HG03558 (cell line): ENCODE data around the gene FOXO1.

ENCODE experiments used
- ATAC-seq: cut with Tn5 transposase; IDR thresholded peaks from one replicate; pipeline ENCODE4 v1.9.1; 2021; ENCODE audit warnings: moderate number of reproducible peaks; ENCODE audit not compliant: unreplicated experiment; ENCODE audit errors: extremely low read depth

FOXO1 gene

DNA sequence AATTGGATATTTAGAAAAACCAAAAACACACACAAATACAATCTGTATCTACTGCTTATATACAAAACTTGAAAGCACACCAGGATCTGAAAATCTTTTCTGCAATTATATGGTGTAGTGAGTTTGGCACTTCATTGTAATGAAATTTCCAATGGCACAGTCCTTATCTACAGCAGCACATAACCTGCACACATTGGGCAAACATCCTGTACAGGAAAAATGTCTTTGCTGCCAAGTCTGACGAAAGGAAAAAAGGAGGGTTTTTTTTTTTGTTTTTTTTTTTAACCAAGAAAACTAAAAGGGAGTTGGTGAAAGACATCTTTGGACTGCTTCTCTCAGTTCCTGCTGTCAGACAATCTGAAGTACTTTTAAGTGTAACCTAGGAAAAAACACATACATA lies 107.8 kb downstream of the FOXO1 start:
- no peak for ATAC-seq

DNA sequence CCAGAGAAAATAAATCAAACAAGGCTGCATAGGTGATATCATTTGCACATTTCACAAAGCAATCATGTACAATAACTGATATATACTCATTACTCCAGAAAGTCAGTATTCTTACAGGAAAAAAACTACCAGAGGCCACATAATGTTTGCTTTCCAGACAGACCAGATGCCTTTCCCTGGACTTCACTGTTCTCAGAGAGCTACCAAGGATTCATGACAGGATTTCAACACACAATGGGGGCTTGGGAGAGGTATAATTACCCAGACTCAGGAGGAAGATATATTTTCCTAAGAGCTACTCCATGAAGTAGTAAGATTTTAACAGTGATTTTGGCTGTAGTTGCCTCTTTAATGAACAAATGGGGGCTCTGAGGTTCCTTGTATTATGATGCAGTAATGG lies 110.0 kb downstream of the FOXO1 start:
- no peak for ATAC-seq

DNA sequence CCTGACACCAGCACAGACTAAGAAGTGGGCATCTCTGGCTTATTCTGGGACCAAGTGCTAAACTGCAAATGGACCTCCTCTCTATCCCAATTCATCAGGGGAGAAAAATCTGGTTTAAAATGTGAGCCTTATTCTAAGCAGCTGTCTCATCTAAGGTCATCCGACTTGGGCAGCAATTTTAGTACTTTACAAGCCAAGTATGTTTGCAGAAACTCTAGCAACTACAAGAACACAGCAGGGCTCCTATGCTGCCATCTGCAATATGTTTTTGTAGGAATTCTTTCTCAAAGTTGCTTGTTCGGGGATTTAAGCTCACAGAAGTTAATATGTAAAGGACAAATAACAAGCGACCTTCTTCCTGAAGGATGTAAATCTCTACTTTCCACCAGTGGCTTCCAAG lies 113.1 kb downstream of the FOXO1 start:
- no peak for ATAC-seq

DNA sequence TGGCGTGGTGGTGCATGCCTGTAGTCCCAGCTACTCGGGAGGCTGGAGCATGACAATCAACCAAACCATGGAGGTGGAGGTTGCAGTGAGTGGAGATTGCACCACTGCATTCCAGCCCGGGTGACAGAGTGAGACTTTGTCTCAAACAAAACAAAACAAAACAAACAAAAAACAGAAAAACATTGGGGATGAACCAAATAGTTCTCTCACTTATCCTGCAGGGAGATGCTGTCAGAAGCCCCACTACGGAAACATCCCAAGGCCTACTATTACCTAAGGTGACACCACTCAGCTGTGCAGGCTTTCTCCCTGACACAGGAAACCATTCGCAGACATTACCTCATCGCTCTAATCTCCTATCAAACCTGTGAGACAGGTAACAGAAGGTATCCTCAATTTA lies 113.5 kb downstream of the FOXO1 start:
- ATAC-seq = no peak

DNA sequence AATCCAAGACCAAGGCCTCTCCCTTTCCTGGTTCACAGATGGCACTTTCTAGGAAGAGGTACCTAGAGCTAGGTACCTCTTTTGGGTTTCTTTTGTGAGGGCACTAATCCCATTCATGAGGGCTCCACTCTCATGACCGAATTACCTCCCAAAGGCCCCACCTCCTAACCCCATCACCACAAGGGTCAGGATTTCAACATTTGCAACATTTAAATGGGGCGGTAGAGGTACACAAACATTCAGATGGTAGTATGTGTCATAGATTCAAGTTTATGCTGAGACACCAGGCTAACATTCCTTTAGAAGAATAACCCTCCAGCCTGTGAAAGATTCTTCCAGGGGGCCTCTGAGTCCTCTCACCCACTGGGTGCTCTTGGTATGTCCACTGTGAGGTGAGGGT lies 116.3 kb downstream of the FOXO1 start:
- no peak for ATAC-seq

DNA sequence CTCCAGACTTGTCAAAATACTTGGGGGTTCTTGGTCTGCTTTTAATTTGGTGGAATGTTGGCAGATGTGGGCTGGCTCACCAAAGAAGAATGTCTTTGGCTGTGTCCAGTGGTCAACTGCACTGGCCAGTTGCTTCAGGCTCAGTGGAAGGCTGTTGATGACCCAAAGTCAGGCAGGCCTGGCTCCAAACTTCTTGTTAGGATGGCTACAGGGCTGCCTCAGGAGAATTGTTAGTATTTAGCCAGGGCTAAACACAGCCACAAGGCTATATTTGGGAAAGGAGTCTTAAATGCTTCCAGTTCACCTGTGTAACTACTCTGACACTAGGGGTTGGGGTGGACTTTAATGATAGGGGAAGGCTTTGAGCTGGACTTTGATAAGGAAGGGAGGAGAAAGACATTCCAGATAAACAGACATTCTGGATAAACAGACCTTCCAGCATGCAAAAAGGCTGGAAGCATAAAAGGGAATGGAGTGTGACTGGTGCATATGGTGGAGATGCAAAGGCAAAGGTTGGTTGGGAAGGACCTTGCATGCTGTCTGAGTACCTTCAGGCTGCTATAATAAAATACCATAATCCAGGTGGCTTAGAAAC lies 116.8 kb downstream of the FOXO1 start:
- no peak for ATAC-seq

DNA sequence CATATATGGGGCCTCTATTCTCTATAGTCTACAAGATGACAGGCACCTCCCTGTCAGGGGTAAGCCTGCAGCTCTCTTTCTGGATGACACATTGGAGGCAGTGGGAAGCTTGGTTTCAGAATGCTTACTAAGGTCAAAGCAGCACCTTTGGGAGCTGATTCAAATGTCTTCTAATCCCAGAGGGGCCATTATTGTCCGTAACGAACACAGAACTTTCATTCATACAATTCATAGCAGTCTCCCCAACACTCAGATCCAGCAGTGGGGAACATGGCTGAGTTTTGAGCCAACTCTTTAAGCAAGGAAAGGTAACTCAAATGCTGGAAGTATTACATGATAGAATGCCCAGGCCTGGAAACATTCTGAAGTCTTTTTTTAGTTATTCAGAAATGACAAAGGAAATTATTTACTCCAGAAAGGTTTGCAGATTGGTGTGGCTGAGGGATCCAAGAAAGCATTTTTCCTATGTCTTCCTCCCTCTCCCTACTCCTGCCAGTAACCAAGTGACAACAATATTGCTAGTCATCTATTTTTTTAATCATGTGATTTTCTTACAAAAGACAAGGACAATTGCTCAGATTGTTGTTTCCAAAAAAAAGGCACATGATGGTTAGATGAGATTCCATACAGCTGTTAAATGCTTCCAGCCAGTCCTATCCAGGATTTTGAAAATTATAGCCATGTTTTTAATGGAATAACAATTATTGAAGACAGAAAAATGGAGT lies 118.7 kb downstream of the FOXO1 start:
- ATAC-seq = no peak

DNA sequence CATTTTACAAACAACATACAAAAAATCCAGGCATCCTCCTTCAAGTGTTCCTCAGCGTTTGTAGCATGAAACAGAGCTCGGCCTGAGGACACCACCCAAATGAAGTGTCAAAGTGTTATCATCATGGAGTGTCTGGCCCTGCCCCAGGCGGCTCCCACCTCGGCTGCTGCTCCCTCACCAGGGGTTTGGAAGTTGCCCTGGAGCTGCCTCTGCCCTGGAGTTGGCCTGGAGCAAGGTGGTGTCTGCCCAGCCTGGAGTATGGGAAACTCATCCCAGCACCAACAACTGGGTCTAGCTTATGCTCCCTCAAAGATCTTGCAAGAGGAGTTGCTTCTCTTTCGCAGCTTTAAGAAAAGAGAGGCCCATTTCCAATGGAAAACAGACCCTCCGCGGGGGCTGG lies 120.4 kb downstream of the FOXO1 start:
- no peak for ATAC-seq

DNA sequence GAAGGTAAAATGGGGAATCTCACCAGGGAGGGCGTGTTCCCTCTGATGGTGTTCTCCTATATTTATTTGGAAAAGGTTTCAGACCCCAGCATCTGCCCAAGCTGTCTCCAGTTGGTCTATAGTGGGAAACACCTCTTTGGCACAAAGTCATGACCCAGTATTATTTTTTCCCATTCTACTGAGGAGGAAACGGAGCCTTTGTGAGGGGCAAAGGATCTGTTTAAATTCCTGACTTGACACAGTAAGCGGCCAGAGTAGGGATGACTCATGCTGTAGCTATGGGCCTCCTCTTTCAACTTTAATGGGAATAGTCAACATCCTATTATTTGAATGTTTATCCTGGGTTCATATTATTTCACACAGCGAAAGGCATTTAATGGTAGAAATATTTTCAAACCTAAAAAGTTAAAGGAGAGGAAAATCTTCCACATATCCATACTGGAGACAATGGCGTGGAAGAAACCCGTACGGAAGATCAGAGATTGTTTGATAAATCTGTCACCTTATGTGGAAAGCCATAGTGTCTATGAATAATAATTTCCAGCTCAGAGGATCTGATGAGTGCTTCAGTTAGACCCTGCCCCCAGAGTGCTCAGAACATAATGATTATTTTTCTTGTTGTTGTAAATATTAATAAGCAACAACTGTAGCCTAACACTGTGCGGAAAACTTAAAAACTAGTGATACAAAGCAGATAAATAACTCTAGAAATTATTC lies 126.0 kb downstream of the FOXO1 start:
- ATAC-seq = no peak

DNA sequence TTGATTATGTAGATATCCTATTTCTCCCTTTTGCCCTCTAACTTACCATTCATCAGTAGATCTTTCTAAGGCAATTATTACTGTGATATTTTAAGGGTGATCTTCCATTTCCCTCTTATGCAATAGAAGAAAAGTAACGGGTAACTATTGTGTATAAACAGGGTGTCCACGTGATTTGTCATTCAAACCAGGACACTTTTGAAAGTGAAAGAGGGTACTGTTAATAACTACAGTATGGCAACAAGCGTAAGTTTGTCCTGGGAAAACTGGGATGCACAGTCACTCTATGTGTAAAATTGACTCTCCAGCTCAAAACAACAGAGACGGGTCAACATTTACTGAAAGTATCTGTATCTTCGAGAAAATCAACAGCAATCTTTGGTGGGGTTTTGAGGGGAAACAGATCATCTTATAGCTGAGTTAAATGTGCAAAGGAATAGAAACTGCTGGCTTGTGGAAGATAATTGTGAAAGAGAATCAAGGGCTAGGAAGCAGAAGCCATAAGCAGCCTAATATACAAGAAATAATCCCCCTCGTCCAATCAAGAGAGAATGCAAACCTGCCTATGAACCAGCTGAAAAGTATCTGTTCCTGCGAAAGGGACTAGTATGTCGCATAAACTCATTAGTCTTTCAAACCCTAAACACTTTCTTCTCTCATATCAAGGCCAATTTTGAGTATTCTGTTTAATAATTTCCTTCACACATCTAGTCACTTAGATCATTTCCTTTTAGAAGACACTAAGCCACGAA lies 126.7 kb downstream of the FOXO1 start:
- ATAC-seq = no peak

DNA sequence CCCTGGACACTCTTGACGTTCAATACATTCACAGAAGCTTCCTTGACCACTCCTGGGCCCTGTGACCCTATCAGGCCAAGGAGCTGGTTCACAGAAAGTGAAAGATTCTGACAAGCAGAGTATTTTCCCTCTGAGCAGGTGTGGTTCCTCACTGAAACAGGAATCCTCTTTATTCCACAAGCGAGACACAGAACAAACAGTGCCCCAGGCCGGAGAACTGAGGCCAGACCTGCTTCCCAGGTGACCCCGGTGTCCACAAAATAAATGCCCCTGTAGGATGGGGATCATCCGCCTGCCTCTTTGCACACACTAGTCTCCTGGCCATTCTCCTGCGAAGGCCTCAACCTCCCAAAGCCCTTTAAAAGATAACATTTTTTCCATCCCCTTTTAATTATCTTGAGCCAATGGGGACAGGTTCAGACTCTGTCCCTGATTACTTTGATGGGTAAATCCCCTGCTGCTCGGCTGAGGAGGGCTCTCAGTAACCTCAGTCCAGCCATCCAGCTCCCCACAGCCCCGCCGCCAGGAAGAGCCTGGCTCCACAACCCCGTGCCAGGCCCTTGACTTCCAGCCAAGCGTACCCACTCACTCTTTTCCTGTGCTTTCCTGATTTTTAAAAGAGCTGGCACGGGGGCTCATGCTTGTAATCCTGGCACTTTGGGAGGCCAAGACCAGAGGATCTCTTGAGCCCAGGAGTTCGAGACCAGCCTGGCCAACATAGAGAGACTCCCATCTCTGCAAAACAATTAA lies 129.1 kb downstream of the FOXO1 start:
- ATAC-seq = no peak

DNA sequence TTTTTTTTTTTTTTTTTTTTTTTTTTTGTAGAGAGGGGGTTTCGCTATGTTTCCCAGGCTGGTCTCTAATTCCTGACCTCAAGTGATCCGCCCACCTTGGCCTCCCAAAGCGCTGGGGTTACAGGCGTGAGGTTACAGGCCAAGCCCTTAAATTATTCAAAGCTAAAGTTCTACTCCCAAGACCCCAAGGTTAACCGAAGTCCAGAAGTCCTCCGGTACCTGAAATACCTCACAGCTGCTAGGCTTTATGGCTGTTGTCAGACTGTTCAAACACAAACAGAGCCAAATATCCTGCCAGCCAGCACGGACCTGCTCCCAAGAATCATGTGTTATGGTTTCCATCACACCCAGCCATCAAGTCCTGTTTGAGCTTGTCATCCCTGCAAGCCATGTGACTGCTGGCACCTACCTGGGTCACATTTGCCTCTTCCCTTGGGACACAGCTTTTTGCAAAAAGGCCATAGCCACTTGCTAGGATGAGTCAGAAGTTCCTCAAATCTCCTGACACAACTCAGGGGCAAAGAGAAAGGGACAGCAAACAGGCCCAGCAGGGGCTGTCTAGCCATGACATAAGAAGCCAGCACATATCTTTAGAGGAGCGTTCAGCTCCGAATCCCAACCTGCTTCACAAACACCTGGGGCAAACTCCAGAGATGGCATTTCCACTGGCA lies 129.9 kb downstream of the FOXO1 start:
- ATAC-seq = no peak

DNA sequence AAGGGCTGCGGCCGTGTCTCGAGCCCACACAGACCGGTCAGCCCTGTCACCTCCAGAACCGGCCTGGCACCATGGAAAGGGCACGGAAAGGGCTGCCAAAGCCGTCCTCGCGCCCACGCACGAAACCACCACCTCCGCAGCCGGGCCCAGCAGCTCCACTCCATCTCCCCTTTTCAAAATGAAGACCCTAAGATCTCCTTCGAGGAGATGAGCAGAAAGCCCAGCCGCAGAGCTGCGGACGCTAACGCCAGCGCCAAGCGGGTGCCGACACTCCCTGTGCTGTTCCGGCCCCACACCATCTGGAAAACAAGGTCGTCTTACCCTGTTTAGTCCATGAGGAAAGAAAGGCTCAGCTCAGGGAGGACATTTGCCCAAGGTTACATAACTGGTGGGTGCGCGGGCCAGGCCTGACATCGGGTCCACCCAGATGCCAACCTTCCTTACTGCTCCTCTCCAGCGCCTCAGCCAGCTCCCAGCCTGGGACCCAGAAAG lies 131.1 kb downstream of the FOXO1 start:
- no peak for ATAC-seq

DNA sequence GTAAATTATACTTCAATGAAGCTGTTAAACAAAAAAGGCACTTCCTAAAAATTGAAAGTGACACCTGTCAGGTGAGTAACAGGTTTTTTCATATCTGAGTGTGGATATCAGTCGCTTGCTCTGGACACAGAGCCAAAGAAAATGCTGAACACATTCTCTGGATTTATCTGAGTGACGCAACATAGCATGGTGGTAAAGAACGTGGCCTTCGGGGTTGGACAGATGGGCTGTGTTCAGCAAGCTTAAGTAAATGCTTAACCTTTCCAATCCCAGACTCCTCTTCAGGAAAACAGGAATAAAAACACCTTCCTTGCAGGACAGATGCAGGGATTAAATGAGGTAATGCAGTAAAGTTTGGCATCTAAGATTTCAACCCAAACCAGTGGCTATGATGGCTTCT lies 132.0 kb downstream of the FOXO1 start:
- ATAC-seq = no peak

DNA sequence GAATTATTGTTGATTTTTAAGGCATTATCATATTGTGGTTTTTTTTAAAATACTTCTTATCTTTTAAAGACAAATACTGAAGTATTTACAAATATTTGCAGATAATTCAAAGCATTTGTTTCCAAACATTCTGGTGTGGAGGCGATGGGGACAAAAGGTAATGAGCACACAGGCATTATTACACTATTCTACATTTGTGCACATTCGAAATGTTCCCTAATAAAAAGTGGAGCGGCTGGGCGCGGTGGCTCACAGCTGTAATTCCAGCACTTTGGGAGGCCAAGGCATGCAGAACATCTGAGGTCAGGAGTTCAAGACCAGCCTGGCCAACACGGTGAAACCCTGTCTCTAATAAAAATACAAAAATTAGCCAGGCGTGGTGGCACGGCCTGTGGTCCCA lies 133.4 kb downstream of the FOXO1 start:
- no peak for ATAC-seq

DNA sequence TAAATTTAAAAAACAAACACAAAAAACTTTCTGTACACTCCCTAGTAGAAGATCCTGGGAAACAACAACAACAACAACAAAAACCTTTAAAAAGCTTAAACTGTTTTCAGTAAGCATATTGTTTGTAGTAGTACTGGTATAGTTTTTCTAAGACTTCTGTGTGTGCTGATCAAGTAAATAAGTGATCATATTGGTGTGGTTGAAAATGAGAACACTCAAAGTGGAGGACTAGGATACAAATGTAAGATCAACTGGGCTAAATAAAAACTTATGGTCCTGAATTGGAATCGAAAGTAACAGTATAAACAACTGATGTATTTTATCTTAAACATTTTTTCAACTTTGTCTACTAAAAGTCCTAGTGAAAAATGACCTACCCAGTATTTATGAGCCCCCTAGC lies 135.5 kb downstream of the FOXO1 start:
- no peak for ATAC-seq

DNA sequence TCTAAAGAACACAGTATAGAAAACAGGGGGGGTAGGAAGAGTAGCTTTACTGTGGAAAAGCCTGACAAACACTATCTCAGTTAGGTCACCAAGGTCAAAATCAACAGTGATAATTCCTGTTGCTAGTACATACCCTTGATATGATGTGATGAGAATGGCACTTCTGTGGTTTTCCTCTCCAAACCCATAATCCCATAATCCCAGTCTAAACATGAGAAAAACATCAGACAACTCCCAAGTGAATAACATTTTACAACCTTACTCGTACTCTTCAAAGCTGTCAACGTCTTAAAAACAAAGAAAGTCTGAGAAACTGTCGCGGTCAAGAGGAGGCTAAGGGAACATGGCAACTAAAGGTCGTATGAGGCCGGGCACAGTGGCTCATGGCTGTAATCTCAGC lies 137.6 kb downstream of the FOXO1 start:
- no peak for ATAC-seq

DNA sequence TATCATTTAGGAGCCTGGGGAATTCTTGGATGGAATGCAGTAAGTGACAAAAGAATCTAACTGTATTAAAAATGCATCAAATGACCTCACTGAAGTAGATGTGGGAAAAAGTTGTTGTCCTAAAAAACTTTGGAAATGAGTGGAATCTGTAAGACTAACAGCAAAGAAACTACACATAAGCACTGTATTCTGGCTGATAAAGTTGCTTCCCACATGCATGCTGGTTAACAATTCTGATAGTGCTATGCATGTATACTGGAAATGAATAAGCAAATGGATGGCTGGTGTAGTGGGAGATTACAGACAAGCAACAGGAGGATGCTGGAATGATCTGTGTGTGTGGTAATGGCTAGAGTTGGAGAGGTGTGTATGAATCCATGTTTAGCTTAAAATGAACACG lies 138.5 kb downstream of the FOXO1 start:
- no peak for ATAC-seq

DNA sequence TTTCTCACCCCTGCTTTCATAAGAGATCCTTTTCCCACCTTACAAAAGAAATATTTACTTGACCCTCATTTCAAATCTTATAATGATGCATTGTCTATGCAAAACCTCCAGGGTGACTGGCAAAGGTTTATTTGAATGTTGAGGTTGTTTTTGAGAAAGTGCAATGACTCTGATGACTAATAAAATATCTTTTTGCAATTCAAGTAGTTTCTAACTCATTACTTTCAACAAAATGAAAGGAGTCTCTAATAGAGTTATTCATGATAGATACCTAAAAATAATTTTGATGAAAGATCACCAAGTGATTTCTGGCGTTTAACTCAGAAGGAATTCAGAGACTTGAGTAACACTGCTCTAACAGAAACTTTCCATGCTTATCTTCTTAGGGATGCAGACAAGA lies 144.2 kb downstream of the FOXO1 start:
- no peak for ATAC-seq

DNA sequence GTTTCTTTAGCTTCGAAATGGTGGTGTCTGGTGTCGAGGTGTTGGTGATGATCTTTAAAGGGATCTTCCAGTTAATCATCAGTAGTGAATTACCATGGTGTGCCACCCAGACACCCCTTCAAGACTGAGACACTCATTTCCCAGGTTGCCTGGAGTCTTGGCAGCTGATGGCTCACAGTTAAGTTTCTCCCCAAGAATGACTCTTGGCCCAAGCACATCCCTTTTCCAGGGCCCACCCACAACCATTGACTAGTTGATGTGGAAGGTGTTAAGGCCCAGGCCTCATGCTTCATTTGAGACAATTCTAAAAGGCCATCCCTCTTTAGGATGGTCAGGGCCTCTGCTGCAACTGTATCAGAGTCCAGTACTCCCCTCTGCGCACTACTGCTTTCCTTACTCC lies 145.5 kb downstream of the FOXO1 start:
- no peak for ATAC-seq
